Thyroid gland (tissue), 4 donors: ENCODE data around the gene CACNG5. TPM values are rescaled to one million over a fixed set of nuclear protein-coding genes. Genes with fewer than 3 reads are reported as not detected.

Source experiments
- DNase-seq, 2 donors: peaks; one replicate each; pipeline ENCODE4 v3.0.0-alpha.2; 2019
- H3K27ac ChIP-seq, 3 donors: fragments of 200-600 bp; sonication (generic); 1 replicate in 2 of 3; 2 replicates in 1 of 3; pipeline ENCODE4 v1.5.1; 2016 to 2019; ENCODE audit warnings: mild to moderate bottlenecking in 1 of 3, moderate library complexity in 1 of 3
- H3K27me3 ChIP-seq: fragments of 200-600 bp; sonication (generic); one replicate; pipeline ENCODE4 v1.5.1; 2019
- H3K36me3 ChIP-seq, 2 donors: fragments of 200-600 bp; sonication (generic); one replicate each; pipeline ENCODE4 v1.5.1; 2016 to 2019
- H3K4me1 ChIP-seq, 2 donors: fragments of 200-600 bp; sonication (generic); one replicate each; pipeline ENCODE4 v1.5.1; 2017 to 2019
- H3K4me3 ChIP-seq, 3 donors: fragments of 200-600 bp; sonication (generic); replicated peaks in 1 of 3; 1 replicate in 2 of 3; 2 replicates in 1 of 3; pipeline ENCODE4 v1.5.1; 2016; ENCODE audit warnings: mild to moderate bottlenecking in 1 of 3
- H3K9me3 ChIP-seq: fragments of 200-600 bp; sonication (generic); one replicate; pipeline ENCODE4 v1.5.1; 2017
- CTCF ChIP-seq, 6 experiments: fragments of 200-600 bp in 3 of 6; fragments of 450-650 bp in 3 of 6; sonication (generic) in 3 of 6; IDR thresholded peaks; one replicate each; pipeline ENCODE4 v1.5.1; 2016 to 2019; ENCODE audit warnings: antibody characterized with exemption in 6 of 6, mild to moderate bottlenecking in 2 of 6, inconsistent platforms in 1 of 6, moderate library complexity in 1 of 6
- POLR2A ChIP-seq, 2 donors: fragments of 450-650 bp; IDR thresholded peaks; one replicate each; pipeline ENCODE4 v1.6.1; 2017; ENCODE audit warnings: antibody characterized with exemption in 2 of 2, mild to moderate bottlenecking in 2 of 2, moderate library complexity in 1 of 2
- WGBS, 2 donors: methylation state at CpG; one replicate each; pipeline ENCODE4 v1.1.5; 2017; 5-methylcytosine and 5-hydroxymethylcytosine counted together
- intact Hi-C: fragments of 100-400 bp; cut with DNase I; formaldehyde crosslinking; loops from one replicate; pipeline ENCODE4 v1.15.1; 2023
- total RNA-seq, 4 donors: library from RNA; depleted of rRNA; stranded (reverse); fragments of >200 nt; gene quantifications; one replicate each; pipeline ENCODE4 v1.2.3, GENCODE V29; 2016

The CACNG5 gene
- total RNA-seq, 4 donors from 2014 or later, result not detected

GRCh38 chr17:66829883-66830282, 5.0 kb upstream of the CACNG5 start:
- no peaks in the 10 kb centered on the region for H3K36me3 ChIP-seq
- H3K27ac ChIP-seq, result no peak overlapping the region
- DNase-seq, result no peak
- TF ChIP-seq POLR2A (IDR thresholded peaks at IDR 0.05), result no peak
- TF ChIP-seq CTCF (IDR thresholded peaks at IDR 0.05), result no peak
- WGBS, 2 donors, result 4 to 7% methylated on average over 10 of the region's 10 CpGs
- no peaks in the 10 kb centered on the region for H3K27me3 ChIP-seq
- intact Hi-C loops, result no loop called here
- H3K9me3 ChIP-seq, result no peaks in the 10 kb centered on the region
- H3K4me1 ChIP-seq, result peaks cover 0 to 9% of the 10 kb centered on the region in 2 donors
- no peak overlapping the region for H3K4me3 ChIP-seq

DNA sequence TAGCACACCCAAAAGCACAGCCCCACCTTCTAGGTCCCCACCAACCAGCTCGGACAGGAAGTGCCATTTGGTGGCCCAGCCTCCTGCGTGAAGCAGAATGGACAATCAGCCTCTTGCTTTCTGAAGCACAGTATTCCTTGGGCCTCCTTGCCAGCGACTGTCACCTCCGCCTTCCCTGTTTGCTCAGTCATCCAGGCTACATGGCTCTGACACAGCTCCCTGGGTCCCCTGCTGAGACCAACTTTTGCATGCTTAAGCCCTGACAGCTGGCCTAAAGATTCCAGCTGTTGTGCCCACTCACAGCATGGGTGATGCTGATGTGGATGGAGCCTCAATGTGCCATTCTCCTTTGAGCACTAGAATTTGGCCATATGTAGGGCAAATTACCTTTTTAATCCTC, 4.5 kb upstream of the CACNG5 start:
- no peak overlapping the region for H3K4me3 ChIP-seq
- no peak for DNase-seq
- WGBS, 2 donors, result 21 to 23% methylated on average over 4 of the region's 4 CpGs
- no peak overlapping the region for H3K27ac ChIP-seq
- H3K27me3 ChIP-seq, result no peaks in the 10 kb centered on the region
- H3K9me3 ChIP-seq, result no peaks in the 10 kb centered on the region
- H3K4me1 ChIP-seq, result peaks cover 0 to 10% of the 10 kb centered on the region in 2 donors
- intact Hi-C loops, result no loop called here
- no peak for TF ChIP-seq CTCF (IDR thresholded peaks at IDR 0.05)
- TF ChIP-seq POLR2A (IDR thresholded peaks at IDR 0.05), result no peak
- no peaks in the 10 kb centered on the region for H3K36me3 ChIP-seq

DNA sequence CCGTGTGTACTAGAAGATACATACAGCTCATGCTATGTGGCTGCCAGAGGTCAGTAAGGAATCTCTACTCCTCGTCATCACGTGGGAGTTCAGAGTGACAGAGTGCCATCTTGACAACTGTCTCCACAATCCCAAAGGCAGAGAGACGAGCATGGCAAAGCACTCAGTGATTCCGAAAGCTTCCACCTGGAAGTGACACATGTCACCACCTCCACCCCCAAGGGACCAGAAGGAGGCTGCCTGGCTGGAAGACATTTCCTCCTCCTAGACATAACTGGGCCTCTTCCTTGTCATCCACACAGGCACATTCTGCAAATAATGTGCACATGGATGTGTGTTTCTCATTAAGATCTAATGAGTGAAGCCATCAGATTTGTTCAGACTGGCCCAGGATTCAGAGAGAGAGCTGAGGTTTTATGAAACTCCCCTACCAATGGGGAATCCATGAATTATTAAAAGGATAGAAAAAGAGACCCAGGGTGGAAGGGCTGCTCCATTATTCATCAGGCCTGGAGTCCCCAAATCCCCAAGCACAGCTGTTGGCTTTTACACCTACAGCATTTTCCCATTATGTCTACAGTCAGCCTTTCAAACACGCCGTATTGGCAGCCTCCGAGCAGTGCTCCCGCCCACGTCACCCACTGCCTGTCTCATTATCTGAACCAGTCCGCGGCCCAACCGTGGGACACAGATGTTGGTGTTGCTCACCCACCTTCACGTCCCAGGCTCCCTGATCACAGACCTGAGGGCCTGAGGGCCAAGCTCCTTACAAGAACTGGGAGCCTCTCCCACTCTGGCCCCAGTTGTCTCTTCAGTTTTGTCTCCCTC, 3.3 kb upstream of the CACNG5 start:
- DNase-seq, result no peak
- WGBS, 2 donors, result 80 to 81% methylated on average over 14 of the region's 14 CpGs
- TF ChIP-seq POLR2A (IDR thresholded peaks at IDR 0.05), result no peak
- no peak for TF ChIP-seq CTCF (IDR thresholded peaks at IDR 0.05)
- intact Hi-C loops, result no loop called here
- Histone ChIP-seq H3K4me3 (no peak overlapping the region), H3K27me3 (no peaks in the 10 kb centered on the region), H3K4me1 (peaks cover 0 to 10% of the 10 kb centered on the region in 2 donors), H3K27ac (no peak overlapping the region), H3K9me3 (no peaks in the 10 kb centered on the region), H3K36me3 (no peaks in the 10 kb centered on the region)

GRCh38 chr17:66833201-66833600, 1.7 kb upstream of the CACNG5 start:
- TF ChIP-seq CTCF (IDR thresholded peaks at IDR 0.05), result no peak
- no peak for TF ChIP-seq POLR2A (IDR thresholded peaks at IDR 0.05)
- H3K4me3 ChIP-seq, result no peak overlapping the region
- no peaks in the 10 kb centered on the region for H3K27me3 ChIP-seq
- intact Hi-C loops, result no loop called here
- no peak overlapping the region for H3K27ac ChIP-seq
- no peak for DNase-seq
- peaks cover 0 to 10% of the 10 kb centered on the region in 2 donors for H3K4me1 ChIP-seq
- no peaks in the 10 kb centered on the region for H3K9me3 ChIP-seq
- no peaks in the 10 kb centered on the region for H3K36me3 ChIP-seq
- WGBS, 2 donors, result 86 to 96% methylated on average over 4 of the region's 4 CpGs

DNA sequence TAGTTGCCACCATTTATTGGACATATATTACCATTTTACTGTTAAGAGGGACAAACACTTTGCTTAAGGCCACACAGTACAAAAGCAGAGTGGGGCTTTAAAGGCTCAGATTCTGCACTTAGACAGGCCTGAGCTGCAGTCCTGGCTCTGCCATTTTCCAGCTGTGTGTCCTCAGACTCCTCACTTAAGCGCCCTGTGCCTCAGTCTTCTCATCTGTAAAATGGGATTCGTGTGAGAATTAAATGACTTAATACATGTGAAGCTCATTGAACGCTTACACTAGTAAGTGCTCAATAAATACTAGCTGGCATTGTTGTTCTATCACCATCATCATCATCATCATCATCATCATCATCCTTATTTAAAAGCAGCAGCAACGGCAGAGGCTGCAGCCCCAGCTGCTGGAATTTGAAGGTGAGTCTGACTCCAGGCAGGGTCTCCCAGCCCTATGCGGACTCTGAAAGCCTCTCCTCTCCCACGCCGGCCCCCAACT, 445 bp upstream of the CACNG5 start:
- intact Hi-C loops, result no loop called here
- no peaks in the 10 kb centered on the region for H3K9me3 ChIP-seq
- no peak overlapping the region for H3K4me3 ChIP-seq
- no peak for DNase-seq
- H3K27me3 ChIP-seq, result no peaks in the 10 kb centered on the region
- TF ChIP-seq POLR2A (IDR thresholded peaks at IDR 0.05), result no peak
- no peak for TF ChIP-seq CTCF (IDR thresholded peaks at IDR 0.05)
- 37 to 43% methylated on average over 7 of the region's 7 CpGs for WGBS, 2 donors
- H3K36me3 ChIP-seq, result no peaks in the 10 kb centered on the region
- H3K27ac ChIP-seq, result no peak overlapping the region
- peaks cover 0 to 5% of the 10 kb centered on the region in 2 donors for H3K4me1 ChIP-seq
